Stimulated activated CD4-positive, alpha-beta T cell treated with anti-CD3 and anti-CD28 coated beads, Interleukin-1b, Interleukin-23, amount 100 ng/mL, for 48 hours (primary cell): ENCODE measurements around the gene CCL16.
"Not testable (repeated sequence)": the region's sequence is repeated elsewhere in the genome, so short reads cannot be mapped to it uniquely, and the experiment has no call there.

ENCODE experiments used
- DNase-seq: peaks from one replicate; pipeline ENCODE4 v3.0.0-alpha.2; 2020

CCL16 gene

GRCh38 chr17:35984140-35984539 lies 2.8 kb upstream of the CCL16 start:
- no peak for DNase-seq

GRCh38 chr17:35982409-35983191 lies 1.3 kb upstream of the CCL16 start:
- no peak for DNase-seq

- no peak for DNase-seq
Observed at GRCh38 chr17:35981908-35982330, 622 bp upstream of the CCL16 start.

- no peak for DNase-seq
Observed at GRCh38 chr17:35978346-35978745, 3.0 kb downstream of the CCL16 start.

GRCh38 chr17:35977509-35977908 lies 3.8 kb downstream of the CCL16 start:
- DNase-seq = no peak

GRCh38 chr17:35973333-35974260 lies 7.7 kb downstream of the CCL16 start:
- DNase-seq = no peak

- DNase-seq = no peak
Observed at GRCh38 chr17:35972945-35973332, 8.4 kb downstream of the CCL16 start.

GRCh38 chr17:35972535-35972934 lies 8.8 kb downstream of the CCL16 start:
- DNase-seq = no peak

GRCh38 chr17:35972066-35972465 lies 9.2 kb downstream of the CCL16 start:
- DNase-seq = no peak

GRCh38 chr17:35969558-35970380 lies 11.5 kb downstream of the CCL16 start:
- DNase-seq = peak; percentile 68

GRCh38 chr17:35968520-35969054 lies 12.7 kb downstream of the CCL16 start:
- DNase-seq = no peak

GRCh38 chr17:35965272-35965671 lies 16.0 kb downstream of the CCL16 start:
- DNase-seq = no peak

- no peak for DNase-seq
Observed at GRCh38 chr17:35963663-35964062, 17.6 kb downstream of the CCL16 start.

GRCh38 chr17:35953720-35954119 lies 27.6 kb downstream of the CCL16 start:
- DNase-seq = no peak

- DNase-seq = no peak
Observed at GRCh38 chr17:35949401-35949800, 31.9 kb downstream of the CCL16 start.

GRCh38 chr17:35948092-35948491 lies 33.2 kb downstream of the CCL16 start:
- no peak for DNase-seq

GRCh38 chr17:35947156-35947585 lies 34.1 kb downstream of the CCL16 start:
- DNase-seq = peak; percentile 33

GRCh38 chr17:35944151-35944550 lies 37.1 kb downstream of the CCL16 start:
- DNase-seq = no peak

- DNase-seq = no peak
Observed at GRCh38 chr17:35943537-35943936, 37.8 kb downstream of the CCL16 start, which contains the start of gene LYZL6. Gene LYZL6 (minus strand): TSS chr17:35943713. CDS start chr17:35939356, 4,357 bp downstream.

- no peak for DNase-seq
Observed at GRCh38 chr17:35942588-35943186, 38.6 kb downstream of the CCL16 start.

GRCh38 chr17:35938492-35938891 lies 42.8 kb downstream of the CCL16 start:
- not testable (repeated sequence) for DNase-seq

GRCh38 chr17:35936063-35936462 lies 45.2 kb downstream of the CCL16 start:
- DNase-seq = no peak
